SK-MEL-5 (cell line): ENCODE measurements around the gene DNAJC3. TPM values are rescaled to one million over a fixed set of nuclear protein-coding genes. Genes with fewer than 3 reads are reported as not detected.

ENCODE experiments used
- small RNA-seq, 2 experiments: library from RNA; depleted of rRNA; stranded (forward); fragments of <200 nt; gene quantifications; one replicate each; pipeline ENCODE3, GENCODE V24; 2014
- total RNA-seq: library from RNA; depleted of rRNA; stranded (reverse); fragments of >200 nt; shearing (Covaris generic); gene quantifications from 2 replicates; pipeline ENCODE4 v1.2.3, GENCODE V29; 2014; rRNA removed

The DNAJC3 gene
- total RNA-seq, 1 experiment from 2014 or later = 66.6 TPM

Small RNA genes lying within 50 kb of the gene (small RNA-seq; reads per million reads assigned to genes)
- gene HMGN1P24 = 0 reads per million in 2 experiments

Other genes with a start within 250 kb of the DNAJC3 start
- gene CLDN10, start 124.4 kb upstream of the DNAJC3 start, total RNA-seq = not detected in 2 replicates
- gene DZIP1, start 32.4 kb upstream of the DNAJC3 start, total RNA-seq = 16.1 and 20.1 TPM in 2 replicates